A673 (cell line): ENCODE results near the gene LGALS14.

Source experiments
- EZH2 ChIP-seq: fragments of 200-600 bp; sonication (generic); IDR thresholded peaks from 2 replicates; pipeline ENCODE4 v1.6.1; 2017; ENCODE audit warnings: borderline replicate concordance, low read depth, mild to moderate bottlenecking, mixed read lengths, antibody characterized with exemption, low read length; ENCODE audit not compliant: poor library complexity, severe bottlenecking
- TF ChIP-seq, protein P1 (sequence below): fragments of 300-800, 200-600 bp; sonication (generic); conservative IDR thresholded peaks from 2 replicates; pipeline ENCODE4 v1.5.1; 2017; ENCODE audit warnings: low read depth, mild to moderate bottlenecking, antibody characterized with exemption, low read length, moderate library complexity, mixed read lengths

DNA sequence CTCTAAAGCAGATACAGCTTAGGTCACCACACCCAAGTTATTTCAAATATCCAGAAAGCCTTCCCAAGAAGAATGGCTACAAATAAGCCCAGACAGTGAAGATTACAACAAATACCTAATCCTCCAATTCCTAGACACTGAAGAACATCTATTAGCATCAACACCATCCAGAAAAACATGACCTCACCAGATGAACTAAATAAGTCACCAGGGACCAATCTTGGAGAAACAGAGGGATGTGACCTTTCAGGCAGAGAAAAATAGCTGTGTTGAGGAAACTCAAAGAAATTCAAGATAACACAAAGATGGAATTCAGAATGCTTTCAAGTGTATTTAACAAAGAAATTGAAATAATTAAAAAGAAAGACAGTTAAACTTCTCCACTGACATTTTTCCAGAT, 48.5 kb downstream of the LGALS14 start:
- no peak for TF ChIP-seq EZH2
- TF ChIP-seq, protein P1, sequence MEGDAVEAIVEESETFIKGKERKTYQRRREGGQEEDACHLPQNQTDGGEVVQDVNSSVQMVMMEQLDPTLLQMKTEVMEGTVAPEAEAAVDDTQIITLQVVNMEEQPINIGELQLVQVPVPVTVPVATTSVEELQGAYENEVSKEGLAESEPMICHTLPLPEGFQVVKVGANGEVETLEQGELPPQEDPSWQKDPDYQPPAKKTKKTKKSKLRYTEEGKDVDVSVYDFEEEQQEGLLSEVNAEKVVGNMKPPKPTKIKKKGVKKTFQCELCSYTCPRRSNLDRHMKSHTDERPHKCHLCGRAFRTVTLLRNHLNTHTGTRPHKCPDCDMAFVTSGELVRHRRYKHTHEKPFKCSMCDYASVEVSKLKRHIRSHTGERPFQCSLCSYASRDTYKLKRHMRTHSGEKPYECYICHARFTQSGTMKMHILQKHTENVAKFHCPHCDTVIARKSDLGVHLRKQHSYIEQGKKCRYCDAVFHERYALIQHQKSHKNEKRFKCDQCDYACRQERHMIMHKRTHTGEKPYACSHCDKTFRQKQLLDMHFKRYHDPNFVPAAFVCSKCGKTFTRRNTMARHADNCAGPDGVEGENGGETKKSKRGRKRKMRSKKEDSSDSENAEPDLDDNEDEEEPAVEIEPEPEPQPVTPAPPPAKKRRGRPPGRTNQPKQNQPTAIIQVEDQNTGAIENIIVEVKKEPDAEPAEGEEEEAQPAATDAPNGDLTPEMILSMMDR: no peak
